ENCODE results near the gene PTPRN2.
"Not testable (repeated sequence)": the region's sequence is repeated elsewhere in the genome, so short reads cannot be mapped to it uniquely, and the experiment has no call there.

Gene PTPRN2

GRCh38 chr7:157849726-157850125 is 737.9 kb downstream of the PTPRN2 start:
- no peak for DNase-seq (ENCODE audit: low read depth in 2 of 2)

- DNase-seq (ENCODE audit: low read depth in 2 of 2) = no peak
These were observed 738.4 kb downstream of the PTPRN2 start for GRCh38 chr7:157849341-157849596.

- no peak for DNase-seq (ENCODE audit: low read depth in 2 of 2)
These were observed 738.9 kb downstream of the PTPRN2 start for GRCh38 chr7:157848508-157849340.

GRCh38 chr7:157847756-157848487 is 739.7 kb downstream of the PTPRN2 start:
- not testable (repeated sequence) for DNase-seq (ENCODE audit: low read depth in 2 of 2)

- not testable (repeated sequence) for DNase-seq (ENCODE audit: low read depth in 2 of 2)
These were observed 740.9 kb downstream of the PTPRN2 start for GRCh38 chr7:157846746-157847145.

GRCh38 chr7:157846271-157846670 is 741.4 kb downstream of the PTPRN2 start:
- DNase-seq (ENCODE audit: low read depth in 2 of 2) = no peak

GRCh38 chr7:157845203-157845835 is 742.3 kb downstream of the PTPRN2 start:
- no peak for DNase-seq (ENCODE audit: low read depth in 2 of 2)

- DNase-seq (ENCODE audit: low read depth in 2 of 2) = no peak
These were observed 743.0 kb downstream of the PTPRN2 start for GRCh38 chr7:157844611-157845010.

- no peak for DNase-seq (ENCODE audit: low read depth in 2 of 2)
These were observed 743.5 kb downstream of the PTPRN2 start for GRCh38 chr7:157844141-157844540.

GRCh38 chr7:157843336-157844140 is 744.1 kb downstream of the PTPRN2 start:
- no peak for DNase-seq (ENCODE audit: low read depth in 2 of 2)

- no peak for DNase-seq (ENCODE audit: low read depth in 2 of 2)
These were observed 745.8 kb downstream of the PTPRN2 start for GRCh38 chr7:157841773-157842370.

- DNase-seq (ENCODE audit: low read depth in 2 of 2) = no peak
These were observed 746.5 kb downstream of the PTPRN2 start for GRCh38 chr7:157840914-157841772.

GRCh38 chr7:157840174-157840913 is 747.3 kb downstream of the PTPRN2 start:
- DNase-seq (ENCODE audit: low read depth in 2 of 2) = no peak

GRCh38 chr7:157839672-157840167 is 747.9 kb downstream of the PTPRN2 start:
- no peak for DNase-seq (ENCODE audit: low read depth in 2 of 2)

GRCh38 chr7:157839226-157839625 is 748.4 kb downstream of the PTPRN2 start:
- no peak for DNase-seq (ENCODE audit: low read depth in 2 of 2)

GRCh38 chr7:157837561-157837960 is 750.1 kb downstream of the PTPRN2 start:
- DNase-seq (ENCODE audit: low read depth in 2 of 2) = no peak

- DNase-seq (ENCODE audit: low read depth in 2 of 2) = no peak
These were observed 750.6 kb downstream of the PTPRN2 start for GRCh38 chr7:157837047-157837446.

- DNase-seq (ENCODE audit: low read depth in 2 of 2) = no peak
These were observed 753.0 kb downstream of the PTPRN2 start for GRCh38 chr7:157834501-157835163.

All from stimulated activated CD8-positive, alpha-beta memory T cell treated with anti-CD3 and anti-CD28 coated beads, Interleukin-15, amount 100 ng/mL, for 48 hours (primary cell).